Measurements from ENCODE around the gene VGLL3. TPM values are rescaled to one million over a fixed set of nuclear protein-coding genes. Genes with fewer than 3 reads are reported as not detected.
"Not testable (repeated sequence)": the region's sequence is repeated elsewhere in the genome, so short reads cannot be mapped to it uniquely, and the experiment has no call there.

Gene VGLL3
- total RNA-seq, 1 experiment from 2014 or later, result 0.10 TPM

GRCh38 chr3:86978111-86978551 is 12.8 kb downstream of the VGLL3 start:
- Histone ChIP-seq H3K4me1 (ENCODE audit: control insufficient read depth in 1 of 2, insufficient read depth in 2 of 2, low read length in 2 of 2) (no peaks in the 10 kb centered on the region), H3K4me3 (replicated peaks in 1 of 2; ENCODE audit: low read depth in 1 of 2, low read length in 2 of 2) (no peak overlapping the region), H3K4me2 (ENCODE audit: low read length) (no peak overlapping the region), H2AFZ (ENCODE audit: low read depth, low read length, poor library complexity, severe bottlenecking) (no peak overlapping the region), H3K79me2 (ENCODE audit: insufficient read depth, low read length) (no peaks in the 10 kb centered on the region), H4K20me1 (ENCODE audit: insufficient read depth) (no peaks in the 10 kb centered on the region; the same call in 1 of the 2 replicates), H3K27me3 (ENCODE audit: insufficient read depth, low read length) (no peaks in the 10 kb centered on the region), H3K9ac (ENCODE audit: low read length) (no peak overlapping the region), H3K27ac (ENCODE audit: low read depth, low read length) (no peak overlapping the region), H3K9me3 (ENCODE audit: control insufficient read depth in 1 of 2, insufficient read depth in 1 of 2, low read depth in 1 of 2, low read length in 2 of 2) (no peaks in the 10 kb centered on the region), H3K36me3 (ENCODE audit: control insufficient read depth in 1 of 2, insufficient read depth in 2 of 2, low read length in 2 of 2) (no peaks in the 10 kb centered on the region), H3K9me2 (ENCODE audit: insufficient read depth) (no peaks in the 10 kb centered on the region)
- RAD21 ChIA-PET (ENCODE audit: low non-redundant PET in 1 of 2, low total read pairs in 2 of 2, uncharacterized antibody in 2 of 2, unreplicated experiment in 2 of 2), result no interaction called here
- DNase-seq (ENCODE audit: low read depth, low spot score) (no peak), ATAC-seq (no peak)
- no TSS peak for BruUV-seq (replicated peaks)
- TF ChIP-seq POLR2AphosphoS5 (IDR thresholded peaks at IDR 0.05; ENCODE audit: low read depth, low read length) (no peak), SP1 (IDR thresholded peaks at IDR 0.05; ENCODE audit: low read depth) (no peak), CEBPB (IDR thresholded peaks at IDR 0.05; ENCODE audit: low read depth) (no peak), SIN3A (IDR thresholded peaks at IDR 0.05; ENCODE audit: low read depth) (no peak), EZH2phosphoT487 (IDR thresholded peaks at IDR 0.05; ENCODE audit: borderline replicate concordance) (no peak), ELF1 (IDR thresholded peaks at IDR 0.05; ENCODE audit: borderline replicate concordance, low read depth) (no peak), JUND (IDR thresholded peaks at IDR 0.05) (no peak), YY1 (IDR thresholded peaks at IDR 0.05; ENCODE audit: extremely low read depth, insufficient replicate concordance, low read depth, low read length) (no peak)
- POLR2A ChIA-PET, result no interaction called here
- intact Hi-C loops (cut with micrococcal nuclease), result loop anchor here (10.0 kb wide), 1 partner anchor 187 kb away; no protein-coding TSS in a partner anchor
- CTCF ChIA-PET, result no interaction called here

- H3K79me2 ChIP-seq (ENCODE audit: insufficient read depth, low read length), result no peaks in the 10 kb centered on the region
- RAD21 ChIA-PET (ENCODE audit: low non-redundant PET in 1 of 2, low total read pairs in 2 of 2, uncharacterized antibody in 2 of 2, unreplicated experiment in 2 of 2), result no interaction called here
- no peak overlapping the region for H3K4me3 ChIP-seq (replicated peaks in 1 of 2; ENCODE audit: low read depth in 1 of 2, low read length in 2 of 2)
- CTCF ChIA-PET, result no interaction called here
- no peak overlapping the region for H3K9ac ChIP-seq (ENCODE audit: low read length)
- no peak overlapping the region for H3K4me2 ChIP-seq (ENCODE audit: low read length)
- no peak overlapping the region for H3K27ac ChIP-seq (ENCODE audit: low read depth, low read length)
- intact Hi-C loops (cut with micrococcal nuclease), result loop anchor here (10.0 kb wide), 1 partner anchor 189 kb away; no protein-coding TSS in a partner anchor
- H3K27me3 ChIP-seq (ENCODE audit: insufficient read depth, low read length), result no peaks in the 10 kb centered on the region
- POLR2A ChIA-PET, result no interaction called here
- no peaks in the 10 kb centered on the region for H4K20me1 ChIP-seq (ENCODE audit: insufficient read depth)
- H2AFZ ChIP-seq (ENCODE audit: low read depth, low read length, poor library complexity, severe bottlenecking), result no peak overlapping the region
- no peaks in the 10 kb centered on the region for H3K9me3 ChIP-seq (ENCODE audit: control insufficient read depth in 1 of 2, insufficient read depth in 1 of 2, low read depth in 1 of 2, low read length in 2 of 2)
- ATAC-seq, result no peak
- H3K36me3 ChIP-seq (ENCODE audit: control insufficient read depth in 1 of 2, insufficient read depth in 2 of 2, low read length in 2 of 2), result no peaks in the 10 kb centered on the region
- no peaks in the 10 kb centered on the region for H3K4me1 ChIP-seq (ENCODE audit: control insufficient read depth in 1 of 2, insufficient read depth in 2 of 2, low read length in 2 of 2)
- BruUV-seq (replicated peaks), result no TSS peak
- no peak for DNase-seq (ENCODE audit: low read depth, low spot score)
- no peaks in the 10 kb centered on the region for H3K9me2 ChIP-seq (ENCODE audit: insufficient read depth)
- no peak for TF ChIP-seq EZH2 (IDR thresholded peaks at IDR 0.05)
These were observed 14.7 kb downstream of the VGLL3 start for GRCh38 chr3:86976219-86976618.

- H3K4me3 ChIP-seq (replicated peaks in 1 of 2; ENCODE audit: low read depth in 1 of 2, low read length in 2 of 2); H4K20me1 ChIP-seq (ENCODE audit: insufficient read depth); H2AFZ ChIP-seq (ENCODE audit: low read depth, low read length, poor library complexity, severe bottlenecking); CTCF ChIA-PET; H3K27ac ChIP-seq (ENCODE audit: low read depth, low read length); H3K4me2 ChIP-seq (ENCODE audit: low read length); DNase-seq (ENCODE audit: low read depth, low spot score); H3K36me3 ChIP-seq (ENCODE audit: control insufficient read depth in 1 of 2, insufficient read depth in 2 of 2, low read length in 2 of 2); BruUV-seq (replicated peaks); RAD21 ChIA-PET (ENCODE audit: low non-redundant PET in 1 of 2, low total read pairs in 2 of 2, uncharacterized antibody in 2 of 2, unreplicated experiment in 2 of 2); POLR2A ChIA-PET; H3K9ac ChIP-seq (ENCODE audit: low read length); H3K27me3 ChIP-seq (ENCODE audit: insufficient read depth, low read length); H3K9me2 ChIP-seq (ENCODE audit: insufficient read depth); H3K9me3 ChIP-seq (ENCODE audit: control insufficient read depth in 1 of 2, insufficient read depth in 1 of 2, low read depth in 1 of 2, low read length in 2 of 2); H3K4me1 ChIP-seq (ENCODE audit: control insufficient read depth in 1 of 2, insufficient read depth in 2 of 2, low read length in 2 of 2); H3K79me2 ChIP-seq (ENCODE audit: insufficient read depth, low read length); ATAC-seq: not testable (repeated sequence)
- intact Hi-C loops (cut with micrococcal nuclease), result loop anchor here (10.0 kb wide), 1 partner anchor 191 kb away; no protein-coding TSS in a partner anchor
These were observed 16.8 kb downstream of the VGLL3 start for GRCh38 chr3:86974177-86974576.
